GM12864 (cell line): Measurements from ENCODE around the gene TDRD3.

Experiments used
- DNase-seq: peaks from one replicate; pipeline ENCODE4 v3.0.0-alpha.2; 2011; ENCODE audit warnings: low read depth
- H3K4me3 ChIP-seq: 2 replicates; pipeline ENCODE4 v1.5.1; 2011; ENCODE audit warnings: mild to moderate bottlenecking, low read depth, low read length, control low read depth
- TF ChIP-seq, protein P1 (sequence below): IDR thresholded peaks from 2 replicates; pipeline ENCODE4 v1.5.1; 2011; ENCODE audit warnings: low read depth, mild to moderate bottlenecking, moderate library complexity, low read length, control low read depth, inconsistent platforms; ENCODE audit errors: missing control alignments

TDRD3 gene

DNA sequence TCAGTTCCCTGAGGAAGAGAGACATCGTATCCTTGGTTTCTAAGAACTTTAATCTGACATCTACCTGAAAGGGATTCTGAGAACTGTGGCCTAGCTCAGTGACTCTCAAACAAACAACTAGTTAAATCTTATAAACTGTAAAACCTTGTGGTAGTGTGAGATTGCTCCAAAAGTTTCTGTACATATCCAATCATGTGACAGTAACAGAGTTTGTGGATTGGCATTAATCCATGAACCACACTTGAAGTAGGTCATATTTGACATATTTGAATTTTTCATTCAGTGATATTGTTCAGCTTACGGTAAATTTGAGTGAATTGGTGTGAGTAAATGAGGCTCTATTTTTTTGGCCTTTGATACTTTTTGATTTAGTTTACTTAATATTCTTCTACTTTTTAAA is 15.0 kb downstream of the TDRD3 start:
- no peak for DNase-seq
- no peak overlapping the region for H3K4me3 ChIP-seq
- TF ChIP-seq, protein P1, sequence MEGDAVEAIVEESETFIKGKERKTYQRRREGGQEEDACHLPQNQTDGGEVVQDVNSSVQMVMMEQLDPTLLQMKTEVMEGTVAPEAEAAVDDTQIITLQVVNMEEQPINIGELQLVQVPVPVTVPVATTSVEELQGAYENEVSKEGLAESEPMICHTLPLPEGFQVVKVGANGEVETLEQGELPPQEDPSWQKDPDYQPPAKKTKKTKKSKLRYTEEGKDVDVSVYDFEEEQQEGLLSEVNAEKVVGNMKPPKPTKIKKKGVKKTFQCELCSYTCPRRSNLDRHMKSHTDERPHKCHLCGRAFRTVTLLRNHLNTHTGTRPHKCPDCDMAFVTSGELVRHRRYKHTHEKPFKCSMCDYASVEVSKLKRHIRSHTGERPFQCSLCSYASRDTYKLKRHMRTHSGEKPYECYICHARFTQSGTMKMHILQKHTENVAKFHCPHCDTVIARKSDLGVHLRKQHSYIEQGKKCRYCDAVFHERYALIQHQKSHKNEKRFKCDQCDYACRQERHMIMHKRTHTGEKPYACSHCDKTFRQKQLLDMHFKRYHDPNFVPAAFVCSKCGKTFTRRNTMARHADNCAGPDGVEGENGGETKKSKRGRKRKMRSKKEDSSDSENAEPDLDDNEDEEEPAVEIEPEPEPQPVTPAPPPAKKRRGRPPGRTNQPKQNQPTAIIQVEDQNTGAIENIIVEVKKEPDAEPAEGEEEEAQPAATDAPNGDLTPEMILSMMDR, result no peak

DNA sequence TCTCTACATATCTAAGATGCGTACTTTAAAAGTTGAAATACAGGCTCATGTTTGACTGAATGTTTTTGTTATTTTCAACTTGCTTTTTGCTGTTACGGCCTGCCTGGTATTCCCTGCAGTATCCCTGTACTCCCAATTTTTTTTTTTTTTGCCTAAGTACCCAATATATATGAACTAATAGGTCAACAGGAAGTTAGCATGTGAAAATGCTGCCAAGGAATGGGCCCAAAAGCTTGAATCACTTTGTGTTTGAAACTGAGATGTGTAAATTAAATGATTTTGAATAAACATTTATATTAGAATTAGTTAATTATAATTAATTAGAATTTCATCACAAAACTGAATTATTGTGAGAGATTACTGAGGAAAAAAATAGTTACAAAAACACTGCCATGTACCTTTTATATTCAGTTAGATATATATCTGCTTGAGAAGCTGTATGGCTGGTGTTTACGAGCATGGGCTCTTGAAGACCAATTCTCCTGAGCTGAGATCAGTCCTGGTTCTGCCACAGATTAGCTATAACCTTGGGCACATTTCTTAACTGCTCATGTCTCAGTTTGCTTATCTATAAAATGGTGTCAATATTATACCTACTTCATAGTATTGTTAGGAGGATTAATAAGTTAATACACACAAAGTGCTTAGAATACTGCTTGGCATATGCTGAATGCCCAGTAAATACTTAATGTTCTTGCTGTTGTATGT is 16.0 kb downstream of the TDRD3 start:
- TF ChIP-seq, protein P1, result no peak
- no peak overlapping the region for H3K4me3 ChIP-seq
- DNase-seq, result no peak

DNA sequence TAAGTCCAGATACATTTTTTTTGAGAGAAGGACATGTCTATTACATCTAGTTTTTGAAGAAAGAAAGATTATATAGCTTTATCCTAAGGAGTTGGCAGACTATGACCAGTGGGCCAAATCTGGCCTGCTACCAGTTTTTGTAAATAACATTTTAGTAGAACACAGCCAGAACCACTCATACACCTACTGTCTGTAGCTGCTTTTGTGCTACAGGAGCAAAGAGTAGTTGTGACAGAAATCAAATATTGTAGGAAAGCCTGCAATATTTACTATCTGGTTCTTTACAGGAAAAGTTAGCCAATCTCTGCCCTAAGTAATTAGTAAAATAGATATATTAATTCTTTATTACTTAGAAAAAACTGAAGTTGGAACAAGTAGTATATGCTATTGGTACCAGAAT is 17.2 kb downstream of the TDRD3 start:
- TF ChIP-seq, protein P1, result no peak
- no peak for DNase-seq
- no peak overlapping the region for H3K4me3 ChIP-seq

DNA sequence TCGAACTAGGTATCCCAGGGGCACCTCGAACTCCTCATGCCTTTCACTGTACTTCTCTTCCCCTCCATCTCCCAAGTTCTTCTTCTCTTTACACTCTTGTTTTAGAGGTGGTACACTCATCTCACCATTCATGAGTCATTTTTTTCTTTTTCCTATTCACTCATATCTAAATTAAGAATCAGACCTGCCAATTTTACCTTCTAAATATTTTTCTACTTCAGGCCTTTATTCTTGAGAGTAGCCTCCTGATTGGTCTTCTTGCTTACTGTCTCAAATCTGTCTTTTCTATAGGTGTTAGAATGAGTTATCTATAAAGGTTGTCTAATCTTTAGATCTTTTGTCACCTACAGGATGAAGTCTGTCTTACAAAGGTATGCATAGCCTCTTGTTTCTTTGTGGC is 20.7 kb downstream of the TDRD3 start:
- DNase-seq, result no peak
- TF ChIP-seq, protein P1, result no peak
- H3K4me3 ChIP-seq, result no peak overlapping the region

DNA sequence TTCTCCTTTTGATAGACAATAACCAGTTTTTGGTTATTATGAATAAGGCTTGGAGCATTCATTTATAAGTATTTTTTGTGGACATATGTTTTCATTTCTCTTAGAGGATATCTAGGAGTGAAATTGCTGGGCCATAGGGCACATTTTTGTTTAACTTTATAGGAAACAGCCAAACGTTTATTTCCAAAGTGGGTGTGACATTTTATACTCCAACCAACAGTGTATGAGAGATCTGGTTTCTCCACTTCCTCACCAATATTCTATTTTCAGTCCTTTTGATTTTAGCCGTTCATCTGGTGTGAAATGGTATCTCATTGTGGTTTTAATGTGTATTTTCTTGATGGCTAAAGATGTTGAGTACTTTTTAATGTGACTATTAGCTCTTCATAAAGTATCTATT is 21.9 kb downstream of the TDRD3 start:
- TF ChIP-seq, protein P1, result no peak
- DNase-seq, result no peak
- H3K4me3 ChIP-seq, result no peak overlapping the region

DNA sequence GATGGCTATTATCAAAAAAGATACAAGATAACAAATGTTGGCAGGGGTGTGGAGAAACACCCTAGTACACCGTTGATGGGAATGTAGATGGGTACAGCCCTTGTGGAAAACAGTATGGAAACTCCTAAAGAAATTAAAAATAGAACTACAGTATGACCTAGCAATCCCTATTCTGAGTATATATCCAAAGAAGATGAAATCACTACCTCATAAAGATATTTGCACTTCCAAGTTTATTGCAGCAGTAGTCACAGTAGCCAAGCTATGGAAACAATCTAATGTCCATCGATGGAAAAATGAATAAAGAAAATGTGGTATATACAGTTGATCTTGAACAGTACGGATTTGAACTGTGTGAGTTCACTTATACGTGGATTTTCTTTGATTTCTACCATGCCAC is 28.3 kb downstream of the TDRD3 start:
- H3K4me3 ChIP-seq, result no peak overlapping the region
- TF ChIP-seq, protein P1, result no peak
- no peak for DNase-seq

DNA sequence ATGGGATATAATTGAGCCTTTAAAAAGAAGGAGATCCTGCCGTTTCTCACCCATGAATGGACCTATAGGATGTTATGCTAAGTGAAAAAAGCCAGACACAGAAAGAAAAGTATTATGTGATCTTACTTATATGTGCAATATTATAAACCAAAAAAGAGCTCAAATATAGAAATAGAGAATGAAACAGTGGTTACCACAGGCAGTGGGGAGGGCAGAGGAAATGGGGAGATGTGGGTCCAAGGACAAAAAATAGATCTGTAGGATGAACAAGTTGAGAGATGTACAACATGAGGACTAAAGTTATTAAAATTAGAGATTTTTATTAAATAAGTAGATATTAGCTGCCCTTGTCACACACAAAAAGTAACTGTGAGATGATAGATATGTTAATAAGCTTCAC is 29.1 kb downstream of the TDRD3 start:
- no peak for DNase-seq
- TF ChIP-seq, protein P1, result no peak
- no peak overlapping the region for H3K4me3 ChIP-seq
